ENCODE results near the gene PHF12. TPM values are rescaled to one million over a fixed set of nuclear protein-coding genes. Genes with fewer than 3 reads are reported as not detected.
A peak's percentile ranks its signal among the peaks of the same experiment; 100 is the strongest.

The PHF12 gene
- total RNA-seq, 2 experiments from 2014 or later, result 45.7 to 52.6 TPM

DNA sequence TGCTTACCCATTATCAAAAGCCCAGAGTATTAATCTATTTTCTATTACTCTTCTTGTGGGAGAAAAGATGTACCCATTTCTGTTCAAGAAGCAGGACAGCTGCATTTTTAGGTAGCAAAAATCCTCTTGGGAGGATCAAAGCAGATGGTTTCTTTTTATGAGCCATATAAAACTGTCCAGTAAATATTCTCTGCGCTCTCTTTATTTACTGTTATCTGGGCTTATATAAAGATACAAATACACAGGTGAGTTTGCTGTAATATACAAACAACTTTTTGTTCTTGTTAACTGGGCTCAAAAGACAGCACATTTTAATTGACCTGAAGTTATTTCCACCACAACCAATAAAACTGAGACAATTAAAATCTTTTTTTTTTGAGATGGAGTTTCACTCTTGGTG, 10.1 kb downstream of the PHF12 start:
- CTCF ChIA-PET, result interaction anchor here (0.9 to 2.2 kb wide), 5 partner anchors 8 to 178 kb away, joined by 3 to 9 read pairs (median 4); no protein-coding TSS in a partner anchor
- POLR2A ChIA-PET, result no interaction called here
- no peak for ATAC-seq
- H3K4me1 Mint-ChIP-seq (ENCODE audit: low read depth), result peaks cover 82% of the 10 kb centered on the region
- peaks cover 41% of the 10 kb centered on the region for H3K36me3 Mint-ChIP-seq (ENCODE audit: low read depth)
- no peak overlapping the region for H3K4me3 Mint-ChIP-seq
- no peaks in the 10 kb centered on the region for H3K27me3 Mint-ChIP-seq
- no peak for DNase-seq
- no peak overlapping the region for H3K27ac Mint-ChIP-seq
- intact Hi-C loops (cut with micrococcal nuclease), result no loop called here
- H3K9me3 Mint-ChIP-seq, result no peaks in the 10 kb centered on the region
- TF ChIP-seq, protein P1, sequence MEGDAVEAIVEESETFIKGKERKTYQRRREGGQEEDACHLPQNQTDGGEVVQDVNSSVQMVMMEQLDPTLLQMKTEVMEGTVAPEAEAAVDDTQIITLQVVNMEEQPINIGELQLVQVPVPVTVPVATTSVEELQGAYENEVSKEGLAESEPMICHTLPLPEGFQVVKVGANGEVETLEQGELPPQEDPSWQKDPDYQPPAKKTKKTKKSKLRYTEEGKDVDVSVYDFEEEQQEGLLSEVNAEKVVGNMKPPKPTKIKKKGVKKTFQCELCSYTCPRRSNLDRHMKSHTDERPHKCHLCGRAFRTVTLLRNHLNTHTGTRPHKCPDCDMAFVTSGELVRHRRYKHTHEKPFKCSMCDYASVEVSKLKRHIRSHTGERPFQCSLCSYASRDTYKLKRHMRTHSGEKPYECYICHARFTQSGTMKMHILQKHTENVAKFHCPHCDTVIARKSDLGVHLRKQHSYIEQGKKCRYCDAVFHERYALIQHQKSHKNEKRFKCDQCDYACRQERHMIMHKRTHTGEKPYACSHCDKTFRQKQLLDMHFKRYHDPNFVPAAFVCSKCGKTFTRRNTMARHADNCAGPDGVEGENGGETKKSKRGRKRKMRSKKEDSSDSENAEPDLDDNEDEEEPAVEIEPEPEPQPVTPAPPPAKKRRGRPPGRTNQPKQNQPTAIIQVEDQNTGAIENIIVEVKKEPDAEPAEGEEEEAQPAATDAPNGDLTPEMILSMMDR (IDR thresholded peaks at IDR 0.05), result no peak

- Mint-ChIP-seq H3K36me3 (ENCODE audit: low read depth) (peaks cover 39% of the 10 kb centered on the region), H3K27ac (peak overlapping the region; percentile 63), H3K9me3 (no peaks in the 10 kb centered on the region), H3K4me1 (ENCODE audit: low read depth) (peaks cover 81% of the 10 kb centered on the region), H3K27me3 (no peaks in the 10 kb centered on the region), H3K4me3 (no peak overlapping the region)
- ChIA-PET CTCF (interaction anchor here (0.9 to 2.2 kb wide), 5 partner anchors 9 to 177 kb away, joined by 3 to 9 read pairs (median 4); no protein-coding TSS in a partner anchor), POLR2A (interaction anchor here (1.5 kb wide), 1 partner anchor 39 kb away, joined by 4 read pairs; no protein-coding TSS in a partner anchor)
- no peak for ATAC-seq
- intact Hi-C loops (cut with micrococcal nuclease), result no loop called here
- no peak for DNase-seq
- TF ChIP-seq, protein P1 (IDR thresholded peaks at IDR 0.05), result no peak
Observed at GRCh38 chr17:28940675-28941074, 10.6 kb downstream of the PHF12 start.

DNA sequence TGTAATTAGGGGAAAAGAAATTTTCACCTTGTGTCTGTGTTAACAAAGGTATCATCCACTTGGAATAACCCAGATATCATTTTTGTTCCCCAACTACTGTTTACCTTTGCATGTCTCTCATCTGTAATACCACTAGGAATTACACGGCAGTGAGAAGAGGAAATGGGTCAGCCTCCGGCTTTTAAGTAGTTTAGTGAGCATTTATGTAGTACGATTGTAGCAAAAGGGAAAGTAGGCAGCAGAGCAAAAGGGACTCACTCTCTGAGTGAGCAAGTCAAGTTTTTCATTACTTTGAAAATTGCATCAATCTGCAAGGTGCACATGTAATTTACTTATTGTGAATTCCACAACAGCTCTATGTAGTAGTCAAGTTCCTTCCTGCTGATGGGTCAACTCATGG, 11.2 kb downstream of the PHF12 start:
- H3K9me3 Mint-ChIP-seq, result no peaks in the 10 kb centered on the region
- H3K27me3 Mint-ChIP-seq, result no peaks in the 10 kb centered on the region
- peaks cover 79% of the 10 kb centered on the region for H3K4me1 Mint-ChIP-seq (ENCODE audit: low read depth)
- no peak overlapping the region for H3K4me3 Mint-ChIP-seq
- H3K27ac Mint-ChIP-seq, result peak overlapping the region; percentile 63
- ATAC-seq (peak; percentile 38), DNase-seq (no peak)
- ChIA-PET CTCF (interaction anchor here (0.9 to 2.2 kb wide), 7 partner anchors 9 to 214 kb away, joined by 3 to 9 read pairs (median 3); partner anchors contain the start of genes DHRS13 and TLCD1), POLR2A (interaction anchor here (0.9 to 1.6 kb wide), 5 partner anchors 9 to 82 kb away, joined by 3 to 6 read pairs (median 4); no protein-coding TSS in a partner anchor)
- intact Hi-C loops (cut with micrococcal nuclease), result no loop called here
- TF ChIP-seq, protein P1 (IDR thresholded peaks at IDR 0.05), result no peak
- H3K36me3 Mint-ChIP-seq (ENCODE audit: low read depth), result peaks cover 38% of the 10 kb centered on the region

DNA sequence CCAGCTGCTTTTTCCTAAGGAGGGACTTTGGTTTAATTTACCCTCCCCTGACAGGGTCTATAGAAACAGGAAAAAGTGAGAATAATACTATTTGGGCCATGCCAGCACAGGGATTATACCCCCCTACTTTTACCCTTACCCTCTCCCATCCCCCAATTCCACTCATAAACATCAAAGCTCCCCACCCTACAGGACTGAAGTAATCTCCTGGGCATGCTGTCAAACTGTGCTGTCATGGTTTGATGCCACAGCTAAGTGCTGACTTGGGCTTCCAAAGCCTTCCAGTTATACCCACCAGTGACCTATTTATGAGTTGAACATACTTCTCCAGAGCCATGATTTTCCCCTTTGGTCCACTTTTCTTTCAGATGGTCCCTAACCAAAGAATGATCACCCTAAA, 12.8 kb downstream of the PHF12 start:
- peaks cover 37% of the 10 kb centered on the region for H3K36me3 Mint-ChIP-seq (ENCODE audit: low read depth)
- H3K4me1 Mint-ChIP-seq (ENCODE audit: low read depth), result peaks cover 76% of the 10 kb centered on the region
- ChIA-PET CTCF (interaction anchor here (1.0 to 3.6 kb wide), 6 partner anchors 11 to 212 kb away, joined by 3 to 19 read pairs (median 7); partner anchors contain the start of gene DHRS13), POLR2A (interaction anchor here (1.2 to 5.1 kb wide), 3 partner anchors 9 to 80 kb away, joined by 3 to 34 read pairs (median 4); no protein-coding TSS in a partner anchor)
- H3K27me3 Mint-ChIP-seq, result no peaks in the 10 kb centered on the region
- no peak for DNase-seq
- no peak overlapping the region for H3K27ac Mint-ChIP-seq
- intact Hi-C loops (cut with micrococcal nuclease), result no loop called here
- no peaks in the 10 kb centered on the region for H3K9me3 Mint-ChIP-seq
- ATAC-seq, result no peak
- TF ChIP-seq, protein P1 (IDR thresholded peaks at IDR 0.05), result no peak
- no peak overlapping the region for H3K4me3 Mint-ChIP-seq

DNA sequence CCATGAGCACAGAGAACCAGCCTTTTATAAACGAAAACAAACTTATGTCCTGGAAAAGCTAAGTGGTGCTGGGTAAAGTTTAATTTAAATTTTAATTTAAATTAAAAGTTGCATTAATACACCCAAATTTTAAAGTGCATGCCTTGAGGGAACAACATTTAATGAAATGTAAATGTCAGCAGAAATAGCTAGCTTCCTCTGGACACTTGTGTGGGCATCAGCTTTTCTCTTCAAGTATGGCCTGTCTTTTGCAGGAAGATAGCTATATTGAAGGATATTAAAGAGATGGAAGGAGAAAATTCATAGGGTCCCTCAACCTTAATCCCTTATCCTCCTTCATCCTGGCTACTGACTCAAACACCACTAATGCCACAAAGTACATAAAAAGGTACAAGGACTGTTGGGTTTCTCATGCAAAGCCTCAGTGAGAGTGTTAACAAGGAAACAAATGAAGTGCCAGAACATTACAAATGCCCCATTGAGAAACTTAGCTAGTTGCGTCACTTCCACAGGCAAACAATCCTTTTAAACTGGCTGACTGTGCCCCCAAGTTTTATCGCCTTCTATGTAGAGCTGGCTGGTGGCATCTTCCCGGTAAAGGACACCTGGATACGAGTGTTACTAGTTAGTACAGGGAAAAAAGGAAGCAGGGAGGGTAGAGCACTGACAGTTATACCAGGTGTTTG, 14.1 kb downstream of the PHF12 start:
- H3K9me3 Mint-ChIP-seq, result no peaks in the 10 kb centered on the region
- ChIA-PET CTCF (interaction anchor here (1.2 to 3.6 kb wide), 6 partner anchors 9 to 180 kb away, joined by 3 to 19 read pairs (median 8); no protein-coding TSS in a partner anchor), POLR2A (interaction anchor here (0.5 to 5.1 kb wide), 5 partner anchors 11 to 210 kb away, joined by 3 to 34 read pairs (median 4); no protein-coding TSS in a partner anchor)
- H3K27me3 Mint-ChIP-seq, result no peaks in the 10 kb centered on the region
- H3K27ac Mint-ChIP-seq, result no peak overlapping the region
- intact Hi-C loops (cut with micrococcal nuclease), result no loop called here
- TF ChIP-seq, protein P1 (IDR thresholded peaks at IDR 0.05), result no peak
- ATAC-seq (no peak), DNase-seq (no peak)
- H3K4me3 Mint-ChIP-seq, result no peak overlapping the region
- peaks cover 30% of the 10 kb centered on the region for H3K36me3 Mint-ChIP-seq (ENCODE audit: low read depth)
- peaks cover 74% of the 10 kb centered on the region for H3K4me1 Mint-ChIP-seq (ENCODE audit: low read depth)
